ENCODE measurements around the gene CYP4B1. TPM values are rescaled to one million over a fixed set of nuclear protein-coding genes. Genes with fewer than 3 reads are reported as not detected.
"Not testable (repeated sequence)": the region's sequence is repeated elsewhere in the genome, so short reads cannot be mapped to it uniquely, and the experiment has no call there.

The CYP4B1 gene
- total and polyA plus RNA-seq, 10 of the 15 experiments (the other 5 are each of a cell fraction or from before 2014, with no cell fraction given), result 0.38 TPM; not detected in 9

DNA sequence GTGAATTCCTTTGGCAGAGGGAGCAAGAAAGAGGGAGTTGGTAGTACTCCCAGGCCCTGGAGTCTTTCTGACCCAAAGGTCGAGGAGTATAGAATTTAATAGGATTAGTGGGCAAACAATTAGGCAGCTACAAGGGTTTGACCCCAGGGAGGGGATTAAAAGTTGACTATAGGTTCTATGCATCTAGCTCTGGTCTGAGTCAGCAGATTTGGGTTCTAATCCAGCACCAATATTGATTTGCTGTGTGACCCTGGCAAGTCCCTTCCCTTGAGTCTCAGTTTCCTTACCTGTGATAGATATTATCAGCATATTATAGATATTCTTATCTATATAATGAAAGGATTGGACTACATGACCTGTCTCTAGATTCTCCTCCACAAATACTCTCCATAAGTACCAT lies 44.9 kb upstream of the CYP4B1 start:
- ChIA-PET SMC1A (ENCODE audit: uncharacterized antibody, unreplicated experiment) (no interaction called here), CTCF (no interaction called here), RAD21 (ENCODE audit: unreplicated experiment) (no interaction called here), POLR2A (no interaction called here)
- Histone ChIP-seq H3K27ac (ENCODE audit: control insufficient read depth, insufficient read depth) (no peak overlapping the region), H3K79me2 (ENCODE audit: control insufficient read depth, insufficient read depth, low read length) (no peaks in the 10 kb centered on the region), H3K27me3 (replicated peaks in 1 of 2; ENCODE audit: control insufficient read depth in 2 of 2, insufficient read depth in 2 of 2, low read length in 1 of 2) (peaks cover 0 to 2% of the 10 kb centered on the region in 2 experiments; a peak in 2 of 4 replicates), H4K20me1 (ENCODE audit: control insufficient read depth, insufficient read depth) (no peaks in the 10 kb centered on the region), H3K9ac (ENCODE audit: control insufficient read depth, insufficient read depth, low read length) (no peak overlapping the region), H3K9me3 (replicated peaks; ENCODE audit: control insufficient read depth, insufficient read depth, low read length) (no peaks in the 10 kb centered on the region), H3K4me1 (ENCODE audit: control insufficient read depth, insufficient read depth, low read length) (no peaks in the 10 kb centered on the region), H3K36me3 (ENCODE audit: control insufficient read depth in 2 of 2, insufficient read depth in 2 of 2, low read length in 1 of 2) (no peaks in the 10 kb centered on the region), H3K4me3 (no peak overlapping the region), H3K4me2 (ENCODE audit: control insufficient read depth, insufficient read depth) (no peak overlapping the region), H2AFZ (ENCODE audit: control insufficient read depth, low read depth, low read length) (no peak overlapping the region)
- intact Hi-C loops (cut with micrococcal nuclease; ENCODE audit: unreplicated experiment), result no loop called here
- FAIRE-seq (no peak), DNase-seq (ENCODE audit: low read depth, low spot score) (no peak), ATAC-seq (no peak)
- TF ChIP-seq, protein P1, sequence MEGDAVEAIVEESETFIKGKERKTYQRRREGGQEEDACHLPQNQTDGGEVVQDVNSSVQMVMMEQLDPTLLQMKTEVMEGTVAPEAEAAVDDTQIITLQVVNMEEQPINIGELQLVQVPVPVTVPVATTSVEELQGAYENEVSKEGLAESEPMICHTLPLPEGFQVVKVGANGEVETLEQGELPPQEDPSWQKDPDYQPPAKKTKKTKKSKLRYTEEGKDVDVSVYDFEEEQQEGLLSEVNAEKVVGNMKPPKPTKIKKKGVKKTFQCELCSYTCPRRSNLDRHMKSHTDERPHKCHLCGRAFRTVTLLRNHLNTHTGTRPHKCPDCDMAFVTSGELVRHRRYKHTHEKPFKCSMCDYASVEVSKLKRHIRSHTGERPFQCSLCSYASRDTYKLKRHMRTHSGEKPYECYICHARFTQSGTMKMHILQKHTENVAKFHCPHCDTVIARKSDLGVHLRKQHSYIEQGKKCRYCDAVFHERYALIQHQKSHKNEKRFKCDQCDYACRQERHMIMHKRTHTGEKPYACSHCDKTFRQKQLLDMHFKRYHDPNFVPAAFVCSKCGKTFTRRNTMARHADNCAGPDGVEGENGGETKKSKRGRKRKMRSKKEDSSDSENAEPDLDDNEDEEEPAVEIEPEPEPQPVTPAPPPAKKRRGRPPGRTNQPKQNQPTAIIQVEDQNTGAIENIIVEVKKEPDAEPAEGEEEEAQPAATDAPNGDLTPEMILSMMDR (IDR thresholded peaks at IDR 0.05 in 2 of 3, conservative IDR thresholded peaks at IDR 0.05 in 1 of 3; ENCODE audit: control insufficient read depth in 2 of 3, extremely low read depth in 1 of 3, insufficient read depth in 1 of 3, low read depth in 3 of 3, low read length in 3 of 3), result no peak
- TF ChIP-seq SIN3A (IDR thresholded peaks at IDR 0.05; ENCODE audit: low read depth, low read length), result no peak
- no peak for TF ChIP-seq POLR2A (IDR thresholded peaks at IDR 0.05; ENCODE audit: low read depth, low read length)
- no peak for TF ChIP-seq MTA3 (IDR thresholded peaks at IDR 0.05; ENCODE audit: borderline replicate concordance, low read length)
- TF ChIP-seq CBFB (IDR thresholded peaks at IDR 0.05; ENCODE audit: low read depth), result no peak
- no peak for TF ChIP-seq POU2F2 (IDR thresholded peaks at IDR 0.05; ENCODE audit: borderline replicate concordance, low read depth, low read length)
- no peak for TF ChIP-seq SP1 (IDR thresholded peaks at IDR 0.05; ENCODE audit: low read depth, low read length)
- TF ChIP-seq BRCA1 (IDR thresholded peaks at IDR 0.05; ENCODE audit: low read depth, low read length), result no peak
- no peak for TF ChIP-seq FOXK2 (IDR thresholded peaks at IDR 0.05)
- TF ChIP-seq ZZZ3 (IDR thresholded peaks at IDR 0.05; ENCODE audit: control insufficient read depth, insufficient read length, low read depth), result no peak
- no peak for TF ChIP-seq BMI1 (IDR thresholded peaks at IDR 0.05; ENCODE audit: borderline replicate concordance)
- TF ChIP-seq ZNF24 (IDR thresholded peaks at IDR 0.05), result no peak
- TF ChIP-seq, protein P2, sequence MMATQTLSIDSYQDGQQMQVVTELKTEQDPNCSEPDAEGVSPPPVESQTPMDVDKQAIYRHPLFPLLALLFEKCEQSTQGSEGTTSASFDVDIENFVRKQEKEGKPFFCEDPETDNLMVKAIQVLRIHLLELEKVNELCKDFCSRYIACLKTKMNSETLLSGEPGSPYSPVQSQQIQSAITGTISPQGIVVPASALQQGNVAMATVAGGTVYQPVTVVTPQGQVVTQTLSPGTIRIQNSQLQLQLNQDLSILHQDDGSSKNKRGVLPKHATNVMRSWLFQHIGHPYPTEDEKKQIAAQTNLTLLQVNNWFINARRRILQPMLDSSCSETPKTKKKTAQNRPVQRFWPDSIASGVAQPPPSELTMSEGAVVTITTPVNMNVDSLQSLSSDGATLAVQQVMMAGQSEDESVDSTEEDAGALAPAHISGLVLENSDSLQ (IDR thresholded peaks at IDR 0.05), result no peak
- WGBS (ENCODE audit: insufficient coverage, insufficient replicate concordance, low lambda C conversion rate, missing lambda C conversion rate), result 0% methylated on average over 1 of the region's 1 CpG
- BruUV-seq (replicated peaks), result no TSS peak
- in situ Hi-C loops (cut with MboI), result no loop called here

DNA sequence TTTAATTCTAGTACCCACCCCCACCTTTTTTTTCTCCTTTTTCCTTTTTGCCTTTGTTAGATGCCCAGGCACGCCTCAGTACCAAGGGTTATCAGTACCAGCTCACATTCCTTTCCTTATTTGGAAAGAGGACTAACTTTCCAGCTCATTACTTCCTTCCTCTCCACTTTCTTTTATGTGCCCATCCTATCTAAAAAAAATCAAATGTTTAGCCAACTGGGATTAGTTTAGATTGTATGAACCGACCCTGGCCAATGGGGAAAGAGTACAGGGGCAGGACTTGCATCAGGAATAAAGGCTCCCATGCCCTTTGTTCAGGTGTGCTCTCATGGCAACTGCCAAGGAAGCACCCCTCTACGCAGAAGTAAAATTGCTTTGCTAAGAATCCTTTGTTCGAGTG lies 44.1 kb upstream of the CYP4B1 start:
- BruUV-seq (replicated peaks); H2AFZ ChIP-seq (ENCODE audit: control insufficient read depth, low read depth, low read length); H3K27me3 ChIP-seq (replicated peaks in 1 of 2; ENCODE audit: control insufficient read depth in 2 of 2, insufficient read depth in 2 of 2, low read length in 1 of 2); H3K4me3 ChIP-seq; in situ Hi-C loops (cut with MboI); RAD21 ChIA-PET (ENCODE audit: unreplicated experiment); intact Hi-C loops (cut with micrococcal nuclease; ENCODE audit: unreplicated experiment); H4K20me1 ChIP-seq (ENCODE audit: control insufficient read depth, insufficient read depth); H3K9ac ChIP-seq (ENCODE audit: control insufficient read depth, insufficient read depth, low read length); CTCF ChIA-PET; H3K27ac ChIP-seq (ENCODE audit: control insufficient read depth, insufficient read depth); H3K9me3 ChIP-seq (replicated peaks; ENCODE audit: control insufficient read depth, insufficient read depth, low read length); SMC1A ChIA-PET (ENCODE audit: uncharacterized antibody, unreplicated experiment); H3K36me3 ChIP-seq (ENCODE audit: control insufficient read depth in 2 of 2, insufficient read depth in 2 of 2, low read length in 1 of 2); H3K79me2 ChIP-seq (ENCODE audit: control insufficient read depth, insufficient read depth, low read length); H3K4me1 ChIP-seq (ENCODE audit: control insufficient read depth, insufficient read depth, low read length); ATAC-seq; H3K4me2 ChIP-seq (ENCODE audit: control insufficient read depth, insufficient read depth); POLR2A ChIA-PET; FAIRE-seq; DNase-seq (ENCODE audit: low read depth, low spot score): not testable (repeated sequence)
- WGBS (ENCODE audit: insufficient coverage, insufficient replicate concordance, low lambda C conversion rate, missing lambda C conversion rate), result 21% methylated on average over 4 of the region's 4 CpGs

Data from GM12878 (cell line).